HepG2 (cell line): Measurements from ENCODE around the gene CCR5AS.

Source experiments
- ATAC-seq: fragments of 200-7000 bp; cut with Tn5 transposase; 3 replicates; pipeline ENCODE4 v1.9.1; 2020; ENCODE audit warnings: mild to moderate bottlenecking, moderate library complexity
- BruUV-seq: library from RNA; stranded (reverse); fragments of 400-500 nt; replicated peaks from 2 replicates; lab custom pipeline; 2021; lab: Mats Ljungman, UMichigan
- CTCF ChIA-PET: fragments of 300-600 bp; formaldehyde crosslinking; extraction: SDS; loops from one replicate; lab custom pipeline; 2021; ENCODE audit warnings: low total read pairs, inconsistent platforms, low intra/inter-chr PET ratio; lab: Yijun Ruan, JAX
- POLR2A ChIA-PET: fragments of 350-600 bp; sonication (Branson Sonifier 250); formaldehyde crosslinking; loops from one replicate; lab custom pipeline; 2020; ENCODE audit warnings: antibody characterized with exemption, inconsistent platforms; lab: Yijun Ruan, JAX
- DNase-seq: peaks from one replicate; pipeline ENCODE4 v3.0.0-alpha.2; 2015; ENCODE audit warnings: low spot score
- FAIRE-seq: peaks from 3 replicates; lab custom pipeline; 2011; peaks lifted over from hg19 to GRCh38; lab: Jason Lieb, UNC
- H2AFZ ChIP-seq: one replicate; pipeline ENCODE4 v1.6.1; 2011; ENCODE audit warnings: low read length, inconsistent platforms
- H3K27ac ChIP-seq: fragments of 300-600 bp; 3 replicates; pipeline ENCODE4 v1.8.0; 2011; ENCODE audit warnings: mixed run types, mild to moderate bottlenecking, mixed read lengths, low read length, inconsistent platforms; ENCODE audit not compliant: insufficient read depth; ENCODE audit errors: extremely low read length
- H3K27me3 ChIP-seq, 2 experiments: fragments of 200-600 bp in 1 of 2; 2 replicates in 1 of 2; 3 replicates in 1 of 2; pipeline versions ENCODE4 v1.6.0 to v1.8.0; 2011; ENCODE audit warnings: low read length in 2 of 2, mild to moderate bottlenecking in 2 of 2, moderate library complexity in 2 of 2, inconsistent platforms in 1 of 2; ENCODE audit not compliant: insufficient read depth in 2 of 2, control insufficient read depth in 1 of 2
- H3K36me3 ChIP-seq, 2 experiments: fragments of 200-600 bp in 1 of 2; replicated peaks in 1 of 2; 2 replicates in 1 of 2; 3 replicates in 1 of 2; pipeline versions ENCODE4 v1.5.1 to v1.8.0; 2011; ENCODE audit warnings: low read length in 2 of 2, inconsistent platforms in 1 of 2; ENCODE audit not compliant: insufficient read depth in 2 of 2, control insufficient read depth in 1 of 2
- H3K4me1 ChIP-seq: 2 replicates; pipeline ENCODE4 v1.5.1; 2012; ENCODE audit warnings: low read length, inconsistent platforms; ENCODE audit not compliant: insufficient read depth
- H3K4me2 ChIP-seq: 2 replicates; pipeline ENCODE4 v1.6.0; 2011; ENCODE audit warnings: low read depth, low read length, inconsistent platforms
- H3K4me3 ChIP-seq, 3 experiments: fragments of 200-600 bp in 1 of 3; sonication (generic), shearing (Covaris generic) in 1 of 3; replicated peaks in 1 of 3; 2 replicates each; pipeline ENCODE4 v1.5.1; 2011 to 2016; ENCODE audit warnings: low read length in 3 of 3, inconsistent platforms in 2 of 3, low read depth in 2 of 3, mild to moderate bottlenecking in 2 of 3, control low read depth in 1 of 3, mixed read lengths in 1 of 3; ENCODE audit not compliant: insufficient read depth in 1 of 3
- H3K79me2 ChIP-seq: one replicate; pipeline ENCODE4 v1.6.1; 2011; ENCODE audit warnings: low read length, inconsistent platforms; ENCODE audit not compliant: insufficient read depth
- H3K9ac ChIP-seq: 2 replicates; pipeline ENCODE4 v1.6.0; 2011; ENCODE audit warnings: mild to moderate bottlenecking, low read depth, low read length, inconsistent platforms; ENCODE audit not compliant: insufficient read depth
- H3K9me3 ChIP-seq: 2 replicates; pipeline ENCODE4 v1.5.1; 2012; ENCODE audit warnings: mild to moderate bottlenecking, low read length
- H4K20me1 ChIP-seq: 2 replicates; pipeline ENCODE4 v1.6.0; 2011; ENCODE audit warnings: inconsistent platforms, mild to moderate bottlenecking, low read length, moderate library complexity; ENCODE audit not compliant: insufficient read depth
- ATAD3A ChIP-seq: sonication (generic); formaldehyde crosslinking; IDR thresholded peaks from 2 replicates; pipeline ENCODE4 v1.4.0; 2020; ENCODE audit warnings: missing genetic modification reagents
- DPF2 ChIP-seq: sonication (generic); formaldehyde crosslinking; IDR thresholded peaks from 2 replicates; pipeline ENCODE4 v1.4.0; 2020; ENCODE audit warnings: mild to moderate bottlenecking, low read depth, missing genetic modification reagents, borderline replicate concordance
- GTF2F1 ChIP-seq: fragments of 150-350 bp; IDR thresholded peaks from 2 replicates; pipeline ENCODE4 v1.6.1; 2014; ENCODE audit warnings: low read length
- HNRNPK ChIP-seq: fragments of 200-400 bp; formaldehyde crosslinking; IDR thresholded peaks from 2 replicates; pipeline ENCODE4 v1.6.1; 2018; ENCODE audit warnings: low read length, low read depth, moderate library complexity, mild to moderate bottlenecking; ENCODE audit not compliant: poor library complexity, severe bottlenecking
- JDP2 ChIP-seq: sonication (generic); formaldehyde crosslinking; IDR thresholded peaks from 2 replicates; pipeline ENCODE4 v1.8.1; 2022; ENCODE audit warnings: missing genetic modification reagents, borderline replicate concordance
- KDM6A ChIP-seq: IDR thresholded peaks from 2 replicates; pipeline ENCODE4 v1.6.1; 2016; ENCODE audit warnings: low read depth
- PLRG1 ChIP-seq: fragments of 450-650 bp; conservative IDR thresholded peaks from 2 replicates; pipeline ENCODE4 v1.6.1; 2016
- POLR2AphosphoS5 ChIP-seq: IDR thresholded peaks from 2 replicates; pipeline ENCODE4 v1.6.1; 2012; ENCODE audit warnings: low read depth, low read length
- TBL1XR1 ChIP-seq: fragments of 150-350 bp; IDR thresholded peaks from 2 replicates; pipeline ENCODE4 v1.6.1; 2014; ENCODE audit warnings: borderline replicate concordance, low read length; ENCODE audit not compliant: partially characterized antibody
- TCF7L2 ChIP-seq: IDR thresholded peaks from 2 replicates; pipeline ENCODE4 v1.6.1; 2011; ENCODE audit warnings: mild to moderate bottlenecking, low read depth, low read length, moderate library complexity
- ZNF138 ChIP-seq: sonication (generic); formaldehyde crosslinking; IDR thresholded peaks from 2 replicates; pipeline ENCODE4 v1.5.0; 2020; ENCODE audit warnings: mild to moderate bottlenecking, low read depth, missing genetic modification reagents
- ZNF274 ChIP-seq: sonication (generic); formaldehyde crosslinking; IDR thresholded peaks from 2 replicates; pipeline ENCODE4 v1.5.1; 2020; ENCODE audit warnings: mild to moderate bottlenecking, missing genetic modification reagents
- ZNF333 ChIP-seq: sonication (generic); formaldehyde crosslinking; IDR thresholded peaks from 2 replicates; pipeline ENCODE4 v1.4.0; 2020; ENCODE audit warnings: mild to moderate bottlenecking, missing genetic modification reagents, borderline replicate concordance
- ZNF335 ChIP-seq: sonication (generic); formaldehyde crosslinking; IDR thresholded peaks from 2 replicates; pipeline ENCODE4 v1.4.0; 2020; ENCODE audit warnings: missing genetic modification reagents
- ZNF530 ChIP-seq: sonication (generic); formaldehyde crosslinking; IDR thresholded peaks from 2 replicates; pipeline ENCODE4 v1.5.0; 2020; ENCODE audit warnings: low read depth, mild to moderate bottlenecking, missing genetic modification reagents
- WGBS: methylation state at CpG from one replicate; pipeline ENCODE4 v1.1.6; 2017; ENCODE audit warnings: low lambda C conversion rate; 5-methylcytosine and 5-hydroxymethylcytosine counted together
- in situ Hi-C: cut with HindIII; loops from 2 replicates; pipeline ENCODE4 v1.10.0; 2017; ENCODE audit warnings: low pct_unique_long_range_greater_than_20kb; ENCODE audit not compliant: extremely low pct_ligation_motif_present
- intact Hi-C: fragments of 100-400 bp; cut with micrococcal nuclease; formaldehyde crosslinking; loops from one replicate; pipeline ENCODE4 v1.10.0; 2022; ENCODE audit not compliant: unreplicated experiment
- TF ChIP-seq, protein P1 (sequence below): IDR thresholded peaks from 2 replicates; pipeline ENCODE4 v1.6.1; 2012; ENCODE audit warnings: low read depth, low read length, improper control_type of control experiment

Gene CCR5AS

GRCh38 chr3:46408853-46409252 is 2.0 kb upstream of the CCR5AS start:
- Histone ChIP-seq H3K9ac (no peak overlapping the region), H3K4me3 (no peak overlapping the region), H3K27ac (no peak overlapping the region), H3K27me3 (peaks cover 2 to 8% of the 10 kb centered on the region in 2 experiments; a peak in 2 of 5 replicates), H2AFZ (no peak overlapping the region)
- no peak for DNase-seq
- WGBS, result 34% methylated on average over 7 of the region's 7 CpGs
- TF ChIP-seq ZNF333 (CRISPR knock-in tag) (no peak), ZNF138 (CRISPR knock-in tag) (no peak)
- TF ChIP-seq, all 625 proteins: peak for 0
- Histone ChIP-seq H4K20me1 (no peaks in the 10 kb centered on the region), H3K4me1 (no peaks in the 10 kb centered on the region), H3K9me3 (no peaks in the 10 kb centered on the region), H3K36me3 (no peaks in the 10 kb centered on the region), H3K4me2 (no peak overlapping the region), H3K79me2 (no peaks in the 10 kb centered on the region)
- in situ Hi-C loops, result no loop called here
- ChIA-PET POLR2A (no interaction called here), CTCF (no interaction called here)
- no TSS peak for BruUV-seq
- FAIRE-seq (no peak), ATAC-seq (no peak)
- intact Hi-C loops, result no loop called here

DNA sequence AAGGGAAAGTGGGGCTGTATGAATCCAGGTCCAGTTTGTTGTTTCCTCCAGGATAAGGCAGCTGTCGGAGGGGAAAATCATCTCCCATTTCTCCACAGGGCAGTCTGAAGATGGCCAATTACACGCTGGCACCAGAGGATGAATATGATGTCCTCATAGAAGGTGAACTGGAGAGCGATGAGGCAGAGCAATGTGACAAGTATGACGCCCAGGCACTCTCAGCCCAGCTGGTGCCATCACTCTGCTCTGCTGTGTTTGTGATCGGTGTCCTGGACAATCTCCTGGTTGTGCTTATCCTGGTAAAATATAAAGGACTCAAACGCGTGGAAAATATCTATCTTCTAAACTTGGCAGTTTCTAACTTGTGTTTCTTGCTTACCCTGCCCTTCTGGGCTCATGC is 1.1 kb upstream of the CCR5AS start:
- no peak overlapping the region for H3K27ac ChIP-seq

More for the DNA sequence above, 1.1 kb upstream of the CCR5AS start:
- intact Hi-C loops, result no loop called here
- FAIRE-seq (no peak), DNase-seq (no peak), ATAC-seq (no peak)
- CTCF ChIA-PET, result no interaction called here
- no peak overlapping the region for H3K9ac ChIP-seq
- H4K20me1 ChIP-seq, result no peaks in the 10 kb centered on the region
- no peak overlapping the region for H3K4me3 ChIP-seq
- no peaks in the 10 kb centered on the region for H3K79me2 ChIP-seq
- no peaks in the 10 kb centered on the region for H3K9me3 ChIP-seq
- 39% methylated on average over 7 of the region's 7 CpGs for WGBS
- in situ Hi-C loops, result no loop called here
- H3K36me3 ChIP-seq, result no peaks in the 10 kb centered on the region
- no TSS peak for BruUV-seq
- POLR2A ChIA-PET, result no interaction called here
- H3K27me3 ChIP-seq, result peaks cover 2 to 8% of the 10 kb centered on the region in 2 experiments; a peak in 2 of 5 replicates
- H3K4me1 ChIP-seq, result no peaks in the 10 kb centered on the region
- TF ChIP-seq JDP2 (CRISPR knock-in tag) (no peak), ZNF335 (CRISPR knock-in tag) (no peak), KDM6A (CRISPR knock-in tag) (no peak), ZNF530 (CRISPR knock-in tag) (no peak), ATAD3A (CRISPR knock-in tag) (no peak), TCF7L2 (no peak), DPF2 (CRISPR knock-in tag) (no peak), POLR2AphosphoS5 (no peak), TBL1XR1 (no peak), PLRG1 (no peak), GTF2F1 (no peak), HNRNPK (no peak), ZNF274 (CRISPR knock-in tag) (no peak)
- TF ChIP-seq, protein P1, sequence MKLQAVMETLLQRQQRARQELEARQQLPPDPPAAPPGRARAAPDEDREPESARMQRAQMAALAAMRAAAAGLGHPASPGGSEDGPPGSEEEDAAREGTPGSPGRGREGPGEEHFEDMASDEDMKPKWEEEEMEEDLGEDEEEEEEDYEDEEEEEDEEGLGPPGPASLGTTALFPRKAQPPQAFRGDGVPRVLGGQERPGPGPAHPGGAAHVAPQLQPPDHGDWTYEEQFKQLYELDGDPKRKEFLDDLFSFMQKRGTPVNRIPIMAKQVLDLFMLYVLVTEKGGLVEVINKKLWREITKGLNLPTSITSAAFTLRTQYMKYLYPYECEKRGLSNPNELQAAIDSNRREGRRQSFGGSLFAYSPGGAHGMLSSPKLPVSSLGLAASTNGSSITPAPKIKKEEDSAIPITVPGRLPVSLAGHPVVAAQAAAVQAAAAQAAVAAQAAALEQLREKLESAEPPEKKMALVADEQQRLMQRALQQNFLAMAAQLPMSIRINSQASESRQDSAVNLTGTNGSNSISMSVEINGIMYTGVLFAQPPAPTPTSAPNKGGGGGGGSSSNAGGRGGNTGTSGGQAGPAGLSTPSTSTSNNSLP, result no peak
- H2AFZ ChIP-seq, result no peak overlapping the region
- H3K4me2 ChIP-seq, result no peak overlapping the region
